Astrocyte (in vitro differentiated cells and primary cell): ENCODE data around the gene SEMA4C. TPM values are rescaled to one million over a fixed set of nuclear protein-coding genes. Genes with fewer than 3 reads are reported as not detected.

Experiments
- DNase-seq: peaks from one replicate; pipeline ENCODE4 v3.0.0-alpha.2; 2010; ENCODE audit warnings: low read depth
- FAIRE-seq: peaks from 2 replicates; lab custom pipeline; 2011; peaks lifted over from hg19 to GRCh38; lab: Jason Lieb, UNC
- H2AFZ ChIP-seq: 2 replicates; pipeline ENCODE4 v1.6.0; 2012; ENCODE audit warnings: low read depth, low read length, inconsistent platforms
- H3K27ac ChIP-seq: 2 replicates; pipeline ENCODE4 v1.5.1; 2011; ENCODE audit warnings: low read depth, low read length, inconsistent platforms
- H3K27me3 ChIP-seq: 2 replicates; pipeline ENCODE4 v1.6.0; 2011; ENCODE audit warnings: low read length, inconsistent platforms; ENCODE audit not compliant: insufficient read depth
- H3K36me3 ChIP-seq: 2 replicates; pipeline ENCODE4 v1.5.1; 2011; ENCODE audit warnings: low read length, inconsistent platforms; ENCODE audit not compliant: insufficient read depth
- H3K4me1 ChIP-seq: 2 replicates; pipeline ENCODE4 v1.5.1; 2011; ENCODE audit warnings: low read length, inconsistent platforms; ENCODE audit not compliant: insufficient read depth
- H3K4me2 ChIP-seq: 2 replicates; pipeline ENCODE4 v1.6.0; 2012; ENCODE audit warnings: low read length, inconsistent platforms
- H3K4me3 ChIP-seq: 2 replicates; pipeline ENCODE4 v1.5.1; 2011; ENCODE audit warnings: low read depth, mild to moderate bottlenecking, low read length, inconsistent platforms; ENCODE audit not compliant: insufficient read depth
- H3K79me2 ChIP-seq: 2 replicates; pipeline ENCODE4 v1.6.0; 2012; ENCODE audit warnings: mild to moderate bottlenecking, low read length, inconsistent platforms; ENCODE audit not compliant: insufficient read depth
- H3K9ac ChIP-seq: 2 replicates; pipeline ENCODE4 v1.6.0; 2012; ENCODE audit warnings: mild to moderate bottlenecking, low read length, inconsistent platforms
- H3K9me3 ChIP-seq: 2 replicates; pipeline ENCODE4 v1.5.1; 2012; ENCODE audit warnings: low read depth, mild to moderate bottlenecking, low read length, inconsistent platforms; ENCODE audit not compliant: insufficient read depth
- H4K20me1 ChIP-seq: 2 replicates; pipeline ENCODE4 v1.6.0; 2012; ENCODE audit warnings: low read length, inconsistent platforms; ENCODE audit not compliant: insufficient read depth
- H3K27ac Mint-ChIP-seq: one replicate; pipeline ENCODE4 v1.8.0; 2021; ENCODE audit warnings: mild to moderate bottlenecking, mixed read lengths; ENCODE audit not compliant: unreplicated experiment
- H3K27me3 Mint-ChIP-seq: one replicate; pipeline ENCODE4 v1.8.0; 2021; ENCODE audit warnings: low read depth, mixed read lengths; ENCODE audit not compliant: unreplicated experiment
- H3K36me3 Mint-ChIP-seq: one replicate; pipeline ENCODE4 v1.8.0; 2021; ENCODE audit warnings: low read depth, mixed read lengths; ENCODE audit not compliant: unreplicated experiment
- H3K4me1 Mint-ChIP-seq: one replicate; pipeline ENCODE4 v1.8.0; 2021; ENCODE audit warnings: low read depth, mixed read lengths; ENCODE audit not compliant: unreplicated experiment
- H3K4me3 Mint-ChIP-seq: one replicate; pipeline ENCODE4 v1.8.0; 2021; ENCODE audit warnings: mild to moderate bottlenecking, moderate library complexity, mixed read lengths; ENCODE audit not compliant: unreplicated experiment
- H3K9me3 Mint-ChIP-seq: one replicate; pipeline ENCODE4 v1.8.0; 2021; ENCODE audit warnings: mild to moderate bottlenecking, mixed read lengths; ENCODE audit not compliant: unreplicated experiment
- EZH2 ChIP-seq: IDR thresholded peaks from 2 replicates; pipeline ENCODE4 v1.6.1; 2012; ENCODE audit warnings: mild to moderate bottlenecking, low read length, inconsistent platforms; ENCODE audit not compliant: insufficient read depth
- total RNA-seq: library from RNA; stranded (reverse); gene quantifications from 2 replicates; pipeline ENCODE4 v1.2.1, GENCODE V29; 2021
- TF ChIP-seq, protein P1 (sequence below): IDR thresholded peaks from 2 replicates; pipeline ENCODE4 v1.5.1; 2011; ENCODE audit warnings: low read depth, mild to moderate bottlenecking, inconsistent platforms, low read length, moderate library complexity; ENCODE audit not compliant: insufficient read depth

The SEMA4C gene
- total RNA-seq, 1 donor from 2014 or later: 32.8 TPM

DNA sequence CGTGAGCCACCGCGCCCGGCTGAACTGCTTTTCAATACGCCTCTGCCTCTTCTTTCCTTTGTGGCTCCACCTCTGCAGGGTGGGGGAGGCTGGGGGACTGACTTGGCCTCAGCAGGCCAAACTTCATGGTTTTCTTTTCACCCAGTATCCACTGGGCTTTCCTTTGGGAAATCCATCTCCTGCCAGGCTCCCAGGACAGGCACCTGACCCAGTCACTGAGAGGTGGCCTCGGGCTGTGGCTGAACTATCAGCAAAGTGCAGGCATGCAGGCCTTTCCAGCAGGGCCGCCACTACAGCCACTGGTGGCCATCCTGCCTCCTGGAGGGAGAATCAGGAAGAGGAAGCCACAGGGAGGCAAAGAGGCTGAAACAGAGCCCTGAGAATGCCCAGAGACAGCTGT lies 33.4 kb upstream of the SEMA4C start:
- TF ChIP-seq, protein P1, sequence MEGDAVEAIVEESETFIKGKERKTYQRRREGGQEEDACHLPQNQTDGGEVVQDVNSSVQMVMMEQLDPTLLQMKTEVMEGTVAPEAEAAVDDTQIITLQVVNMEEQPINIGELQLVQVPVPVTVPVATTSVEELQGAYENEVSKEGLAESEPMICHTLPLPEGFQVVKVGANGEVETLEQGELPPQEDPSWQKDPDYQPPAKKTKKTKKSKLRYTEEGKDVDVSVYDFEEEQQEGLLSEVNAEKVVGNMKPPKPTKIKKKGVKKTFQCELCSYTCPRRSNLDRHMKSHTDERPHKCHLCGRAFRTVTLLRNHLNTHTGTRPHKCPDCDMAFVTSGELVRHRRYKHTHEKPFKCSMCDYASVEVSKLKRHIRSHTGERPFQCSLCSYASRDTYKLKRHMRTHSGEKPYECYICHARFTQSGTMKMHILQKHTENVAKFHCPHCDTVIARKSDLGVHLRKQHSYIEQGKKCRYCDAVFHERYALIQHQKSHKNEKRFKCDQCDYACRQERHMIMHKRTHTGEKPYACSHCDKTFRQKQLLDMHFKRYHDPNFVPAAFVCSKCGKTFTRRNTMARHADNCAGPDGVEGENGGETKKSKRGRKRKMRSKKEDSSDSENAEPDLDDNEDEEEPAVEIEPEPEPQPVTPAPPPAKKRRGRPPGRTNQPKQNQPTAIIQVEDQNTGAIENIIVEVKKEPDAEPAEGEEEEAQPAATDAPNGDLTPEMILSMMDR: no peak
- no peak for TF ChIP-seq EZH2
- Mint-ChIP-seq H3K27ac (no peak overlapping the region), H3K9me3 (no peaks in the 10 kb centered on the region), H3K36me3 (no peaks in the 10 kb centered on the region), H3K27me3 (peaks cover 9% of the 10 kb centered on the region), H3K4me1 (peaks cover 3% of the 10 kb centered on the region), H3K4me3 (no peak overlapping the region)
- no peaks in the 10 kb centered on the region for H3K79me2 ChIP-seq
- FAIRE-seq (no peak), DNase-seq (no peak)
- H2AFZ ChIP-seq: no peak overlapping the region
- no peaks in the 10 kb centered on the region for H3K36me3 ChIP-seq
- no peaks in the 10 kb centered on the region for H3K27me3 ChIP-seq
- no peak overlapping the region for H3K4me3 ChIP-seq
- H4K20me1 ChIP-seq: no peaks in the 10 kb centered on the region
- H3K4me2 ChIP-seq: no peak overlapping the region
- no peaks in the 10 kb centered on the region for H3K9me3 ChIP-seq
- H3K4me1 ChIP-seq: peaks cover 4% of the 10 kb centered on the region
- no peak overlapping the region for H3K27ac ChIP-seq
- H3K9ac ChIP-seq: no peak overlapping the region

DNA sequence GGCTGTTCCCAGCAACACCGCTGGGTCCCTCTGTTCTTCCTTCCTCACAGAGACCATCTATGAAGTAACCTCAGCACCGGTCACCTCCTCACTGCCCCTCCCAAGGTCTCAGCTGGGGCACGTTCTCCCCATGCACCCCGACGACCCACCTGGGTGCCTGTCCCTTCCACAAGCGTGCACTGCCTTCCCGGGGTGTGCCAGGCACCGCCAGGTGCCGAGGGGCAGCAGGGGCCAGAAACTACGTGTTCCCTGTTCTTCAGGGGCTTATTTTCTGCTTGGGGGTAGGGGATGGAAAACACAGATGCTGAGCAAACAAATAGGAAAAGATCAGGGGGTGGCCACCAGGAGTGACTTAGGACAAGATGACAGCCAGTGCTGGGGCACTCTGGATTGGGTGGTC lies 30.4 kb upstream of the SEMA4C start:
- Mint-ChIP-seq H3K27ac (no peak overlapping the region), H3K4me1 (peaks cover 4% of the 10 kb centered on the region), H3K27me3 (peaks cover 25% of the 10 kb centered on the region), H3K4me3 (no peak overlapping the region), H3K36me3 (no peaks in the 10 kb centered on the region), H3K9me3 (no peaks in the 10 kb centered on the region)
- FAIRE-seq: no peak
- H3K27ac ChIP-seq: no peak overlapping the region
- H3K4me2 ChIP-seq: no peak overlapping the region
- H3K4me1 ChIP-seq: no peaks in the 10 kb centered on the region
- H3K27me3 ChIP-seq: no peaks in the 10 kb centered on the region
- H3K79me2 ChIP-seq: no peaks in the 10 kb centered on the region
- H3K9me3 ChIP-seq: no peaks in the 10 kb centered on the region
- no peak overlapping the region for H2AFZ ChIP-seq
- no peak overlapping the region for H3K9ac ChIP-seq
- no peak for TF ChIP-seq EZH2
- TF ChIP-seq, protein P1: no peak
- H4K20me1 ChIP-seq: no peaks in the 10 kb centered on the region
- no peak overlapping the region for H3K4me3 ChIP-seq
- no peaks in the 10 kb centered on the region for H3K36me3 ChIP-seq
- no peak for DNase-seq

DNA sequence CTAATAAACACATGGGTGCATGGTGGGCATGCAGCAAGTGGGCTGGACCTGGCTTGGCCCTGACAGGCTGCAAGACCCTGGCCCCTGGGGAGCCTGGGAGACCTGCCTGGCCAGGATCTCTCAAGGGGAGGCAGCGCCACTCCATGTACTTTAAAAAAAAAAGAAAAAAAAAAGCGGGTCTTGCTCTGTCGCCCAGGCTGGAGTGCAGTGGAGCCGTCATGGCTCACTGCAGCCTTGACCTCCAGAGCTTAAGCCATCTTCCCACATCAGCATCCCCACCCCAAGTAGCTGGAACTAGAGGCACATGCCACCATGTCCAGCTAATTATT lies 29.5 kb upstream of the SEMA4C start:
- H4K20me1 ChIP-seq: no peaks in the 10 kb centered on the region
- no peak for DNase-seq
- H3K4me1 ChIP-seq: no peaks in the 10 kb centered on the region
- H3K36me3 Mint-ChIP-seq: no peaks in the 10 kb centered on the region
- no peaks in the 10 kb centered on the region for H3K9me3 Mint-ChIP-seq
- no peaks in the 10 kb centered on the region for H3K79me2 ChIP-seq
- peak overlapping the region; percentile 34 for H2AFZ ChIP-seq
- no peak overlapping the region for H3K4me3 ChIP-seq
- no peaks in the 10 kb centered on the region for H3K9me3 ChIP-seq
- peaks cover 9% of the 10 kb centered on the region for H3K4me1 Mint-ChIP-seq
- no peak overlapping the region for H3K27ac Mint-ChIP-seq
- no peak for FAIRE-seq
- TF ChIP-seq, protein P1: no peak
- TF ChIP-seq EZH2: no peak
- H3K4me2 ChIP-seq: no peak overlapping the region
- H3K27me3 ChIP-seq: no peaks in the 10 kb centered on the region
- no peak overlapping the region for H3K9ac ChIP-seq
- H3K27ac ChIP-seq: no peak overlapping the region
- no peak overlapping the region for H3K4me3 Mint-ChIP-seq
- peaks cover 25% of the 10 kb centered on the region for H3K27me3 Mint-ChIP-seq
- H3K36me3 ChIP-seq: no peaks in the 10 kb centered on the region
